Testis (tissue), 2 donors: Measurements from ENCODE around the gene ZSCAN12.

Source experiments
- POLR2A ChIP-seq: fragments of 450-650 bp; IDR thresholded peaks from one replicate; pipeline ENCODE4 v1.6.1; 2017; ENCODE audit warnings: antibody characterized with exemption, mild to moderate bottlenecking, moderate library complexity
- TF ChIP-seq, protein P1 (sequence below), 3 experiments: fragments of 450-650 bp in 2 of 3; fragments of 200-600 bp in 1 of 3; sonication (generic) in 1 of 3; IDR thresholded peaks; one replicate each; pipeline ENCODE4 v1.5.1; 2016 to 2019; ENCODE audit warnings: antibody characterized with exemption in 3 of 3, mild to moderate bottlenecking in 2 of 3, moderate library complexity in 1 of 3

- TF ChIP-seq, protein P1, sequence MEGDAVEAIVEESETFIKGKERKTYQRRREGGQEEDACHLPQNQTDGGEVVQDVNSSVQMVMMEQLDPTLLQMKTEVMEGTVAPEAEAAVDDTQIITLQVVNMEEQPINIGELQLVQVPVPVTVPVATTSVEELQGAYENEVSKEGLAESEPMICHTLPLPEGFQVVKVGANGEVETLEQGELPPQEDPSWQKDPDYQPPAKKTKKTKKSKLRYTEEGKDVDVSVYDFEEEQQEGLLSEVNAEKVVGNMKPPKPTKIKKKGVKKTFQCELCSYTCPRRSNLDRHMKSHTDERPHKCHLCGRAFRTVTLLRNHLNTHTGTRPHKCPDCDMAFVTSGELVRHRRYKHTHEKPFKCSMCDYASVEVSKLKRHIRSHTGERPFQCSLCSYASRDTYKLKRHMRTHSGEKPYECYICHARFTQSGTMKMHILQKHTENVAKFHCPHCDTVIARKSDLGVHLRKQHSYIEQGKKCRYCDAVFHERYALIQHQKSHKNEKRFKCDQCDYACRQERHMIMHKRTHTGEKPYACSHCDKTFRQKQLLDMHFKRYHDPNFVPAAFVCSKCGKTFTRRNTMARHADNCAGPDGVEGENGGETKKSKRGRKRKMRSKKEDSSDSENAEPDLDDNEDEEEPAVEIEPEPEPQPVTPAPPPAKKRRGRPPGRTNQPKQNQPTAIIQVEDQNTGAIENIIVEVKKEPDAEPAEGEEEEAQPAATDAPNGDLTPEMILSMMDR (IDR thresholded peaks at IDR 0.05) = no peak
- TF ChIP-seq POLR2A = no peak
Measured at GRCh38 chr6:28370440-28370839, 29.1 kb downstream of the ZSCAN12 start.
